ENCODE measurements around the gene SUN3.

DNA sequence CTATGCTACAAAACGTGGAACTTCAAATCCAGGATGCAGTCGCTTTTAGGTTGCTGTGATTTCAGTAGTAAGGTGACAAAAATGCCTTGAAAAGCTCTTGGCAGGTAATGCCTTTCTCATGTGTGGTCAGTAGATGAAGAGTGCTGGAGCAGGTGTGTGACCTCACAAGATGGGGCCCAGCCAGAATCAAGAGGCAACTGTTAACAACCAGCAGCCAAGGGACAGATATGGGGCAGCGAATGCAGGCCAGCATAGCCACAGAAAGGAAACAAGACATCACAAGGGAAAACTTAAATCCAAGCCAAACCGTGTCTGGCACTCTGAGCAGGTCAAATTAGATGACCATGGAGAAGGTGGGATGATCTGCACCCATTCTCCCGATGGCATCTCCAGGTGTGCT lies 61.8 kb downstream of the SUN3 start:
- no peak for TF ChIP-seq EZH2 (IDR thresholded peaks at IDR 0.05; ENCODE audit: insufficient read depth, poor library complexity, severe bottlenecking)
- TF ChIP-seq EZH2phosphoT487 (IDR thresholded peaks at IDR 0.05; ENCODE audit: insufficient read depth, low read depth), result no peak
